Panc1 (cell line): ENCODE data around the gene OLFML2A.

Source experiments
- POLR2AphosphoS5 ChIP-seq: IDR thresholded peaks from 2 replicates; pipeline ENCODE4 v1.6.1; 2012; ENCODE audit warnings: mild to moderate bottlenecking, low read depth, low read length, moderate library complexity
- SIN3A ChIP-seq: IDR thresholded peaks from 2 replicates; pipeline ENCODE4 v1.6.1; 2012; ENCODE audit warnings: low read depth, mild to moderate bottlenecking, low read length, moderate library complexity, borderline replicate concordance; ENCODE audit not compliant: insufficient read depth
- TCF7L2 ChIP-seq: IDR thresholded peaks from 2 replicates; pipeline ENCODE4 v1.6.1; 2011; ENCODE audit warnings: mild to moderate bottlenecking, low read depth, low read length, inconsistent platforms
- TF ChIP-seq, protein P1 (sequence below), 2 experiments: IDR thresholded peaks; 2 replicates each; pipeline ENCODE4 v1.6.1; 2011 to 2012; ENCODE audit warnings: low read depth in 2 of 2, control low read depth in 1 of 2, low read length in 1 of 2, mild to moderate bottlenecking in 1 of 2, moderate library complexity in 1 of 2; ENCODE audit not compliant: insufficient read depth in 1 of 2
- TF ChIP-seq, protein P2 (sequence below): fragments of 450-650 bp; IDR thresholded peaks from 2 replicates; pipeline ENCODE4 v1.5.1; 2017; ENCODE audit warnings: mild to moderate bottlenecking

DNA sequence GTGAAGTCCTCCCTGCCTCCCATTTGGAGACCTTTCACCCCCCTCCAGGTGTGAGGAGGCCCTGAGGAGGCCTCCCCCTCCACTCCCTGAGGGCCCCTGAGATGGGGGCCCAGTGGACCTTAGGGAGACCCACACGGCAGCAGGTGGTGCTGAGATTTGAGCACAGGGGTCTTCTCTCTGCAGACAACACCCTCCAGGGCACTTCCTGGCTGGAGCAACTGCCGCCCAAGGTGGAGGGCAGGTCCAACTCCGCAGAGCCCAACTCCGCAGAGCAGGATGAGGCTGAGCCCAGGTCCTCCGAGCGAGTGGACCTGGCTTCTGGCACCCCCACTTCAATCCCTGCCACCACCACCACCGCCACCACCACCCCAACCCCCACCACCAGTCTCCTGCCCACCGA, 27.0 kb downstream of the OLFML2A start:
- TF ChIP-seq, protein P1, sequence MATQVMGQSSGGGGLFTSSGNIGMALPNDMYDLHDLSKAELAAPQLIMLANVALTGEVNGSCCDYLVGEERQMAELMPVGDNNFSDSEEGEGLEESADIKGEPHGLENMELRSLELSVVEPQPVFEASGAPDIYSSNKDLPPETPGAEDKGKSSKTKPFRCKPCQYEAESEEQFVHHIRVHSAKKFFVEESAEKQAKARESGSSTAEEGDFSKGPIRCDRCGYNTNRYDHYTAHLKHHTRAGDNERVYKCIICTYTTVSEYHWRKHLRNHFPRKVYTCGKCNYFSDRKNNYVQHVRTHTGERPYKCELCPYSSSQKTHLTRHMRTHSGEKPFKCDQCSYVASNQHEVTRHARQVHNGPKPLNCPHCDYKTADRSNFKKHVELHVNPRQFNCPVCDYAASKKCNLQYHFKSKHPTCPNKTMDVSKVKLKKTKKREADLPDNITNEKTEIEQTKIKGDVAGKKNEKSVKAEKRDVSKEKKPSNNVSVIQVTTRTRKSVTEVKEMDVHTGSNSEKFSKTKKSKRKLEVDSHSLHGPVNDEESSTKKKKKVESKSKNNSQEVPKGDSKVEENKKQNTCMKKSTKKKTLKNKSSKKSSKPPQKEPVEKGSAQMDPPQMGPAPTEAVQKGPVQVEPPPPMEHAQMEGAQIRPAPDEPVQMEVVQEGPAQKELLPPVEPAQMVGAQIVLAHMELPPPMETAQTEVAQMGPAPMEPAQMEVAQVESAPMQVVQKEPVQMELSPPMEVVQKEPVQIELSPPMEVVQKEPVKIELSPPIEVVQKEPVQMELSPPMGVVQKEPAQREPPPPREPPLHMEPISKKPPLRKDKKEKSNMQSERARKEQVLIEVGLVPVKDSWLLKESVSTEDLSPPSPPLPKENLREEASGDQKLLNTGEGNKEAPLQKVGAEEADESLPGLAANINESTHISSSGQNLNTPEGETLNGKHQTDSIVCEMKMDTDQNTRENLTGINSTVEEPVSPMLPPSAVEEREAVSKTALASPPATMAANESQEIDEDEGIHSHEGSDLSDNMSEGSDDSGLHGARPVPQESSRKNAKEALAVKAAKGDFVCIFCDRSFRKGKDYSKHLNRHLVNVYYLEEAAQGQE (IDR thresholded peaks at IDR 0.05; ENCODE audit: insufficient read depth in 1 of 2, low read depth in 2 of 2, low read length in 1 of 2), result no peak
- TF ChIP-seq, protein P2, sequence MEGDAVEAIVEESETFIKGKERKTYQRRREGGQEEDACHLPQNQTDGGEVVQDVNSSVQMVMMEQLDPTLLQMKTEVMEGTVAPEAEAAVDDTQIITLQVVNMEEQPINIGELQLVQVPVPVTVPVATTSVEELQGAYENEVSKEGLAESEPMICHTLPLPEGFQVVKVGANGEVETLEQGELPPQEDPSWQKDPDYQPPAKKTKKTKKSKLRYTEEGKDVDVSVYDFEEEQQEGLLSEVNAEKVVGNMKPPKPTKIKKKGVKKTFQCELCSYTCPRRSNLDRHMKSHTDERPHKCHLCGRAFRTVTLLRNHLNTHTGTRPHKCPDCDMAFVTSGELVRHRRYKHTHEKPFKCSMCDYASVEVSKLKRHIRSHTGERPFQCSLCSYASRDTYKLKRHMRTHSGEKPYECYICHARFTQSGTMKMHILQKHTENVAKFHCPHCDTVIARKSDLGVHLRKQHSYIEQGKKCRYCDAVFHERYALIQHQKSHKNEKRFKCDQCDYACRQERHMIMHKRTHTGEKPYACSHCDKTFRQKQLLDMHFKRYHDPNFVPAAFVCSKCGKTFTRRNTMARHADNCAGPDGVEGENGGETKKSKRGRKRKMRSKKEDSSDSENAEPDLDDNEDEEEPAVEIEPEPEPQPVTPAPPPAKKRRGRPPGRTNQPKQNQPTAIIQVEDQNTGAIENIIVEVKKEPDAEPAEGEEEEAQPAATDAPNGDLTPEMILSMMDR, result no peak
- TF ChIP-seq POLR2AphosphoS5 (no peak), SIN3A (no peak), TCF7L2 (no peak)
